Measurements from ENCODE around the gene BCKDHB. TPM values are rescaled to one million over a fixed set of nuclear protein-coding genes. Genes with fewer than 3 reads are reported as not detected.

BCKDHB gene
- total RNA-seq, 3 donors from 2014 or later (not counting 1 experiment from before 2014, with no cell fraction given) = 11.1 to 13.7 (median 12.8) TPM

DNA sequence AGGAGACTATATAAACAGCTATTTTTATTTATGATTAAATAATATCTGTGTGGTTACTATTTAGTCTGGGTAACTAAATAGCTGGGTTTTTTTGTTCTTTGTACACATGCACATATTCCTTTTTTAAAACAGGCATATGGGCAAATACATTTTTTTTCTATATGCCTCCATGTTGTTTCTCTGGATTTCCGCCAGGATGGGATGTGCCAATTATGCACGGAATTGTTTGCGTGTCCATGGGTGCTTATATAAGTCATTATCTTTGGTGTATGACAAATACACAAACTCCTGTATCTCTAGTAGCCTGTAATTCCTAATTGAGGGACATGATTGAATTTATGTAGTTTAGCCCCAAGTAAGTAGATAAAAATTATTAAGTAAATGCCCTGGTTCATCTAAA lies 226.9 kb downstream of the BCKDHB start:
- Histone ChIP-seq H3K27ac (ENCODE audit: low read length) (no peak overlapping the region), H3K4me3 (ENCODE audit: low read length) (no peak overlapping the region), H3K9me3 (ENCODE audit: control insufficient read depth, insufficient read depth, low read length) (no peaks in the 10 kb centered on the region), H3K27me3 (ENCODE audit: control insufficient read depth, insufficient read depth, low read length) (no peaks in the 10 kb centered on the region), H3K36me3 (ENCODE audit: control insufficient read depth, insufficient read depth, low read length) (no peaks in the 10 kb centered on the region), H3K4me1 (ENCODE audit: control insufficient read depth, insufficient read depth, low read length) (no peaks in the 10 kb centered on the region)
- ATAC-seq (no peak), DNase-seq (no peak)
- intact Hi-C loops (cut with micrococcal nuclease) = no loop called here
- H3K4me3 Mint-ChIP-seq = no peak overlapping the region
- no peaks in the 10 kb centered on the region for H3K27me3 Mint-ChIP-seq (ENCODE audit: low read depth in 2 of 2)
- no peak for TF ChIP-seq CTCF (IDR thresholded peaks at IDR 0.05)
- 60% methylated on average over 1 of the region's 3 CpGs for WGBS (ENCODE audit: insufficient coverage)
- peaks cover 4 to 9% of the 10 kb centered on the region in 2 donors for H3K4me1 Mint-ChIP-seq
- H3K36me3 Mint-ChIP-seq = no peaks in the 10 kb centered on the region
- H3K9me3 Mint-ChIP-seq = no peaks in the 10 kb centered on the region
- H3K27ac Mint-ChIP-seq = no peak overlapping the region

DNA sequence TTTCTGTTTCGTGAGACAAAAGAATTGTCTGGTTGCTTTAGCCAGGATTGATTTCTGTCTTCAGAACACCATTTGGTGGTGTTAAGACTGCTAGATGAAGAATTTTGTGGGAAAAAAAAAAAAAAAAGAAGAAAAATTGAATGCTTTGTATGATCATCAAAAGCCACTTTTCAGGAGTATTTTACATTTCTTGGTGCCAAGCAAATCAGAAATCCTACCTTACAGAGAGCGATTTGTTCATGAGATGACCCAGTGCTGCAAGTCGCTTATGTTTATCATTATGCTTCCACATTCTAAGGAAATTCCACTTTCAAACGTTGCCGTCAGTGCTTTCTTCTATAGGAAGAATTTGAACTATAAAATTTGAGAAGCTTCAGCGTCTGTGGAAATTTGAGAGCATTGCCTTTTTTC lies 228.7 kb downstream of the BCKDHB start:
- Mint-ChIP-seq H3K9me3 (no peaks in the 10 kb centered on the region), H3K4me3 (no peak overlapping the region), H3K4me1 (peaks cover 6 to 11% of the 10 kb centered on the region in 2 donors), H3K27ac (no peak overlapping the region), H3K27me3 (ENCODE audit: low read depth in 2 of 2) (no peaks in the 10 kb centered on the region), H3K36me3 (no peaks in the 10 kb centered on the region)
- Histone ChIP-seq H3K4me1 (ENCODE audit: control insufficient read depth, insufficient read depth, low read length) (no peaks in the 10 kb centered on the region), H3K9me3 (ENCODE audit: control insufficient read depth, insufficient read depth, low read length) (no peaks in the 10 kb centered on the region), H3K4me3 (ENCODE audit: low read length) (no peak overlapping the region), H3K27me3 (ENCODE audit: control insufficient read depth, insufficient read depth, low read length) (no peaks in the 10 kb centered on the region), H3K27ac (ENCODE audit: low read length) (no peak overlapping the region), H3K36me3 (ENCODE audit: control insufficient read depth, insufficient read depth, low read length) (no peaks in the 10 kb centered on the region)
- no peak for DNase-seq
- intact Hi-C loops (cut with micrococcal nuclease) = loop anchor here (5.0 kb wide), 1 partner anchor 272 kb away; no protein-coding TSS in a partner anchor
- TF ChIP-seq CTCF (IDR thresholded peaks at IDR 0.05) = no peak
- ATAC-seq = no peak
- WGBS (ENCODE audit: insufficient coverage) = 93% methylated on average over 3 of the region's 6 CpGs

- Histone ChIP-seq H3K9me3 (ENCODE audit: control insufficient read depth, insufficient read depth, low read length) (no peaks in the 10 kb centered on the region), H3K27me3 (ENCODE audit: control insufficient read depth, insufficient read depth, low read length) (no peaks in the 10 kb centered on the region), H3K27ac (ENCODE audit: low read length) (no peak overlapping the region), H3K4me3 (ENCODE audit: low read length) (no peak overlapping the region), H3K36me3 (ENCODE audit: control insufficient read depth, insufficient read depth, low read length) (no peaks in the 10 kb centered on the region), H3K4me1 (ENCODE audit: control insufficient read depth, insufficient read depth, low read length) (no peaks in the 10 kb centered on the region)
- 80% methylated on average over 1 of the region's 2 CpGs for WGBS (ENCODE audit: insufficient coverage)
- H3K4me1 Mint-ChIP-seq = peaks cover 6 to 11% of the 10 kb centered on the region in 2 donors
- H3K4me3 Mint-ChIP-seq = no peak overlapping the region
- TF ChIP-seq CTCF (IDR thresholded peaks at IDR 0.05) = no peak
- intact Hi-C loops (cut with micrococcal nuclease) = loop anchor here (5.0 kb wide), 1 partner anchor 270 kb away; no protein-coding TSS in a partner anchor
- H3K27ac Mint-ChIP-seq = no peak overlapping the region
- no peaks in the 10 kb centered on the region for H3K9me3 Mint-ChIP-seq
- no peaks in the 10 kb centered on the region for H3K27me3 Mint-ChIP-seq (ENCODE audit: low read depth in 2 of 2)
- ATAC-seq = no peak
- no peaks in the 10 kb centered on the region for H3K36me3 Mint-ChIP-seq
- DNase-seq = no peak
Measured at GRCh38 chr6:80336911-80337310, 230.4 kb downstream of the BCKDHB start.

GRCh38 chr6:80338201-80338836 lies 231.8 kb downstream of the BCKDHB start:
- H3K9me3 Mint-ChIP-seq = no peaks in the 10 kb centered on the region
- peaks cover 6 to 11% of the 10 kb centered on the region in 2 donors for H3K4me1 Mint-ChIP-seq
- no peaks in the 10 kb centered on the region for H3K36me3 ChIP-seq (ENCODE audit: control insufficient read depth, insufficient read depth, low read length)
- WGBS (ENCODE audit: insufficient coverage) = 11% methylated on average over 9 of the region's 12 CpGs
- H3K9me3 ChIP-seq (ENCODE audit: control insufficient read depth, insufficient read depth, low read length) = no peaks in the 10 kb centered on the region
- H3K27ac ChIP-seq (ENCODE audit: low read length) = no peak overlapping the region
- intact Hi-C loops (cut with micrococcal nuclease) = loop anchor here (1.0 to 5.0 kb wide), 2 partner anchors 269 to 1416 kb away; no protein-coding TSS in a partner anchor
- peak; percentile 77 for TF ChIP-seq CTCF (IDR thresholded peaks at IDR 0.05)
- ATAC-seq = peak; percentile 70 to 92 (median 90)
- no peak overlapping the region for H3K27ac Mint-ChIP-seq
- peak; percentile 65 to 71 for DNase-seq
- no peaks in the 10 kb centered on the region for H3K4me1 ChIP-seq (ENCODE audit: control insufficient read depth, insufficient read depth, low read length)
- H3K27me3 ChIP-seq (ENCODE audit: control insufficient read depth, insufficient read depth, low read length) = no peaks in the 10 kb centered on the region
- H3K4me3 ChIP-seq (ENCODE audit: low read length) = no peak overlapping the region
- no peak overlapping the region for H3K4me3 Mint-ChIP-seq
- H3K36me3 Mint-ChIP-seq = no peaks in the 10 kb centered on the region
- no peaks in the 10 kb centered on the region for H3K27me3 Mint-ChIP-seq (ENCODE audit: low read depth in 2 of 2)
